HG02870 (cell line): ENCODE measurements around the gene FCAR.
"Not testable (repeated sequence)": the region's sequence is repeated elsewhere in the genome, so short reads cannot be mapped to it uniquely, and the experiment has no call there.

ENCODE experiments used
- ATAC-seq: cut with Tn5 transposase; IDR thresholded peaks from one replicate; pipeline ENCODE4 v1.9.1; 2021; ENCODE audit warnings: mild to moderate bottlenecking, moderate library complexity; ENCODE audit not compliant: unreplicated experiment

The FCAR gene

DNA sequence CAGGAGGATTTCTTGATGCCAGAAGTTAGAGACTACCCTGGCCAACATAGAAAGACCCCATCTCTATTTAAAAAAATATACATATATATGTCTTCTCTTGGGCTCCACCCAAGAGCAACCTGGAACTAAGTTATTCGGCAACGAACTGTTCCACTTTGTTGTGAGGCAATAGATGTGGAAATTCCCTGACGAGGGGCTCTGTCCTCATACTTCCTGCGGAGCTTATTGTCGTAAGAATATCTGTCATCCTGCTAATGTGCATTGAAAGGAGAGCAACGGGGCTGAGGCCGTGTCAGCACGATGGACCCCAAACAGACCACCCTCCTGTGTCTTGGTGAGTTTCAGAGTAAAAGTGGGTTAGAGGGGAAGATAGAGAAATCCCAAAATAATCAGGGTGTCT is at the start of gene FCAR:
TSS of gene FCAR (plus strand) at position 246 of the 400 bp plus-strand sequence. CDS start at position 301, 55 bp downstream.
- ATAC-seq, result no peak

DNA sequence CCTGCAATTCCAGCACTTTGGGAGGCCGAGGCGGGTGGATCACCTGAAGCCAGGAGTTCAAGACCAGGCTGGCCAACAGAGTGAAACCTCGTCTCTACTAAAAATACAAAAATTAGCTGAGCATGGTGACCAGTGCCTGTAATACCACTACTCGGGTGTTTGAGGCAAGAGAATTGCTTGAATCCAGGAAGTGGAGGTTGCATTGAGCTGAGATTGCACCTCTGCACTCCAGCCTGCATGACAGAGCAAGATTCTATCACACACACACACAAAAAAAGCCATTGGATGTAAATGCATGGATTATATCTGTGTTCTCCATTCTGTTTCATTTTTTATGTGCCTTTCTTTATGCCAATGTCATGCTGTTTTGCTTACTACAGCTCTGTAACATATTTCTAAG is 49.6 kb upstream of the FCAR start:
- not testable (repeated sequence) for ATAC-seq

DNA sequence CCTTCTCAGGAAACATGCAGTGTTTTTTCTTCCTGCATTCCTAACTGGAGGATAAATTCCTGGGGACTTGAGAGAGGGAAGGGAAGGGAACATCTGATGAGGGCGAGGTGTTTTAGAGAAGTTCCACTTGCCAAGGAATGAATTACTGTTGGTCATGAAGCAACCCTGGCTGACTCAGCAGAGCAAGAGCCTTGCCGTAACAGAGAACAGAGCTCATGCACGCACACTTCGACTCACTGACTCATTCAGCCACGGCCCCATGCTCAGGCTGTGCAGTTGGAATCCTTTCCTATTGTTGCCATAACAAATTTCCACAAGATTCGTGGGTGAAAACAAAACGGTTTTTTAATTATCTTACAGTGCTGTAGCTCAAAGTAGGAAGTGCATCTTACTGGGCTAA is 48.7 kb upstream of the FCAR start:
- not testable (repeated sequence) for ATAC-seq

DNA sequence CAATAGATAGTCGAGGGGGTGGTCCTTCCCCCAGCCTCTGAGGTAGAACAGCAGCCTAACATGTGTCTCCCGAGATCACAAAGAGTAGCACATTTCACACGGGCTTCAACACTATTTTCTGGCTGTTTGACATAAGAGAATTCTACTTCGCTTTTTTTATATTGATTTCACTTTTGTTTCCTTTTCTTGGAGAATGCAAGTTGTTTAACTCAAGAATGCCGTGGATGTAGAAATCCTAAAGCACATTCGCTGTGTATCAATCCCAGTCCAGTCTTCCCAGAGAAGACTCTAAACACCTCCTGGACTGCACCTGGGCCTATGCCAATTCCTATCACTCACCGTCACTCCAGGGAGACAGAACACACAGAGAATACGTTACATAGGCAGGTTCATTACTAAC is 46.0 kb upstream of the FCAR start:
- not testable (repeated sequence) for ATAC-seq

DNA sequence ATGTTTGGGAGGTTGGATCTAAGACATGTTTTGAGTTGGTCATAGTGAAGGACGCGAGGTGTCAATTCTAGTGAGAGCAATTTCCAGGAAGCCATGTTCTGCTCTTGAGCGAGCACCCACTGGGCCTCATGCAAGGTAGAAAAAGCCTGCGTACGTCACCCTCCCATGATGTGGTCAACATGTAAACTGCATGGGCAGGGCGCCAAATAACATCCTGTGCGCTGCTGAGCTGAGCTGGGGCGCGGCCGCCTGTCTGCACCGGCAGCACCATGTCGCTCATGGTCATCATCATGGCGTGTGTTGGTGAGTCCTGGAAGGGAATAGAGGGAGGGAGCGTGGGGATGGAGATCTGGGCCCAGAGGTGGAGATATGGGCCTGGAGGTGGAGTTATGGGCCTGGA is 41.5 kb upstream of the FCAR start, which contains the start of gene KIR2DS4:
TSS of gene KIR2DS4 (plus strand) at position 181 of the 400 bp plus-strand sequence.
- ATAC-seq, result not testable (repeated sequence)

DNA sequence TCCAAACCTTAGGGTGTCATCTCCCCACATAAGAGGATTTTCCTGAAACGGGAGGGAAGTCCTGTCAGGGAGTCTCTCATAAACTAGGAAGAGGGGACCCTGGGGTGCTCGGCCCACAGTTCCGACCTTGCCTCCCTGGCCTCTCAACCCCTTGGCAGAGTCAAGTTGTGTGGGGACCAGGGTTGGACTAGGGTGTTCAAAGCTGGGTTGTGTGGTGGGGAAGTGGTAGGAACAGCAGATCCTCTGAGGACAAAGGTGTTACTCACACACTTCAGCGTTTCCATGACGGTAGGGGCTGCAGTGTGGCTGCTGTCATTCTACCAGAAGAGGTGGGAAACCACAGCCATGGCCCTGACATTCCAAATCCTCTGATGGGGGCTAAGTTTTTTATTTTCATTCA is 38.9 kb upstream of the FCAR start:
- ATAC-seq, result not testable (repeated sequence)

DNA sequence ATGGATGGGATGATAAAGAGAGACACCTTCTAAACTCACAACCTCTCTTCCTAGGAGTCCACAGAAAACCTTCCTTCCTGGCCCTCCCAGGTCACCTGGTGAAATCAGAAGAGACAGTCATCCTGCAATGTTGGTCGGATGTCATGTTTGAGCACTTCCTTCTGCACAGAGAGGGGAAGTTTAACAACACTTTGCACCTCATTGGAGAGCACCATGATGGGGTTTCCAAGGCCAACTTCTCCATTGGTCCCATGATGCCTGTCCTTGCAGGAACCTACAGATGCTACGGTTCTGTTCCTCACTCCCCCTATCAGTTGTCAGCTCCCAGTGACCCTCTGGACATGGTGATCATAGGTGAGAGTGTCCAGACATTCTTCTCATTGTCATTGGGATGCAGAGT is 36.5 kb upstream of the FCAR start:
- not testable (repeated sequence) for ATAC-seq

DNA sequence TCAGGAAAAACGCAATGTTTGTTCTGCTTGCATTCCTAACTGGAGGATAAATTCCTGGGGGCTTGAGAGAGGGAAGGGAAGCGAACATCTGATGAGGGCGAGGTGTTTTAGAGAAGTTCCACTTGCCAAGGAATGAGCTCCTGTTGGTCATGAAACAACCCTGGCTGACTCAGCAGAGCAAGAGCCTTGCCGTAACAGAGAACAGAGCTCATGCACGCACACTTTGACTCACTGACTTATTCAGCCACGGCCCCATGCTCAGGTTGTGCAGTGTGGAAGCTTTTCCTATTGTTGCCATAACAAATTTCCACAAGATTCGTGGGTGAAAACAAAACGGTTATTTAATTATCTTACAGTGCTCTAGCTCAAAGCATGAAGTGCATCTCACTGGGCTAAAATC is 30.9 kb upstream of the FCAR start:
- not testable (repeated sequence) for ATAC-seq

DNA sequence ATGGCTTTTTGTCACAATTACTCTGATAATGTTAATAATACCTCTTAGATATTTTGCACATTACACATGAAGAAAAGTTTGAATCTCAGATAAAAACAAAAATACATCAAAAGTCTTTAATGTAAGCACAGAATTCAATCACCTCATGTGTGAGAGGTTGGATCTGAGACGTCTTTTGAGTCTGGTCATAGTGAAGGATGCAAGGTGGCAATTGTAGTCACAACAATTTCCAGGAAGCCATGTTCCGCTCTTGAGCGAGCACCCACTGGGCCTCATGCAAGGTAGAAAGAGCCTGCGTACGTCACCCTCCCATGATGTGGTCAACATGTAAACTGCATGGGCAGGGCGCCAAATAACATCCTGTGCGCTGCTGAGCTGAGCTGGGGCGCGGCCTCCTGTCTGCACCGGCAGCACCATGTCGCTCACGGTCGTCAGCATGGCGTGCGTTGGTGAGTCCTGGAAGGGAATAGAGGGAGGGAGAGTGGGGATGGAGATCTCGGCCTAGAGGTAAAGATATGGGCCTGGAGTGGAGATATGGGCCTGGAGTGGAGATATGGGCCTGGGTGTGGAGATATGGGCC is 23.9 kb upstream of the FCAR start, which contains the start of gene KIR3DL2:
TSS of gene KIR3DL2 (plus strand) at position 383 of the 580 bp plus-strand sequence. CDS start at position 416, 33 bp downstream.
- ATAC-seq, result not testable (repeated sequence)

DNA sequence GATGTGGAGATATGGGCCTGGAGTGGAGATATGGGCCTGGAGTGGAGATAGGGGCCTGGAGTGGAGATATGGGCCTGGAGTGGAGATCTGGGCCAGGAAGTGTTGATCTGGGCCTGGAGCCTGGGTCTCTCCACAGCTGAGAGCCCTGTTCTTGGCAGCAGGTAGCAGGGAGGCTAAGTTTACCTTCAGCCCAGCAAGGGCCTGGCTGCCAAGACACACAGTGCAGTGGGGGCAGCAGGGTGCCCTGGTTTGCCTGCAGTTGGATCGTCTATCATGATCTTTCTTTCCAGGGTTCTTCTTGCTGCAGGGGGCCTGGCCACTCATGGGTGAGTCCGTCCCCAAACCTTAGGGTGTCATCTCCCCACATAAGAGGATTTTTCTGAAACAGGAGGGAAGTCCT is 23.1 kb upstream of the FCAR start:
- no peak for ATAC-seq

DNA sequence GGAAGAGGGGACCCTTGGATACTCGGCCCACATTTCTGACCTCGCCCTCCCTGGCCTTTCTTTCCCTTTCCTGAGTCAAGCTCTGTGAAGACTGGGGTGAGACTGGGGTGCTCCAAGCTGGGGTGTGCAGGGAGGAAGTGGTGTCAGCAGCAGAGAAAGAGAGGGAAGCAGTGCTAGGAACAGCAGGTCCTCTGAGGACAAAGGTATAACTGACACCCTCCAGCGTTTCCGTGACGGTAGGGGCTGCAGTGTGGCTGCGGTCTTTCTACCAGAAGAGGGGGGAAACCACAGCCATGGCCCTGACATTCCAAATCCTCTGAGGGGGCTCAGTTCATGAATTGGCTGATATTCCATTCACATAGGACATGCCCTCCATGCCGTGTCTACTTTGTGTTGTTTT is 22.7 kb upstream of the FCAR start:
- ATAC-seq, result no peak

DNA sequence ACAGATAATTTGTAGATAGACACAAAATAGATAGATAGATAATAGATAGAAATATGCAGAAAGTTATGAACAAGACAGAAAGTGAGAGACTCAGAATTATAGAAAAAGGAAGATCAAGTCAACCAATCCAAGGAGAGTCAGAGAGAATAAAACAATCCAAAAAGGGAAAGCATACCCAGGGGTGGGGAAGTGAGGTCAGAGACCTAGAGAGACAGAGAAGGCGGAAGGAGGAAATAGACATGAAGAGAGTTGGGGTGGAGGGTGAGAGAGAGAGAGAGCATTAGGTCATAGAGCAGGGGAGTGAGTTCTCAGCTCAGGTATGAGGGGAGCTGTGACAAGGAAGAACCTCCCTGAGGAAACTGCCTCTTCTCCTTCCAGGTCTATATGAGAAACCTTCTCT is 18.8 kb upstream of the FCAR start:
- not testable (repeated sequence) for ATAC-seq

DNA sequence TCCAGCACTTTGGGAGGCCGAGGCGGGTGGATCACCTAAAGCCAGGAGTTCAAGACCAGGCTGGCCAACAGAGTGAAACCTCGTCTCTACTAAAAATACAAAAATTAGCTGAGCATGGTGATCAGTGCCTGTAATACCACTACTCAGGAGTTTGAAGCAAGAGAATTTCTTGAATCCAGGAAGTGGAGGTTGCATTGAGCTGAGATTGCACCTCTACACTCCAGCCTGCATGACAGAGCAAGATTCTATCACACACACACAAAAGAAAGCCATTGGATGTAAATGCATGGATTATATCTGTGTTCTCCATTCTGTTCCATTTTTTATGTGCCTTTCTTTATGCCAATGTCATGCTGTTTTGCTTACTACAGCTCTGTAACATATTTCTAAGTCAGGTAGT is 15.6 kb upstream of the FCAR start:
- ATAC-seq, result not testable (repeated sequence)

DNA sequence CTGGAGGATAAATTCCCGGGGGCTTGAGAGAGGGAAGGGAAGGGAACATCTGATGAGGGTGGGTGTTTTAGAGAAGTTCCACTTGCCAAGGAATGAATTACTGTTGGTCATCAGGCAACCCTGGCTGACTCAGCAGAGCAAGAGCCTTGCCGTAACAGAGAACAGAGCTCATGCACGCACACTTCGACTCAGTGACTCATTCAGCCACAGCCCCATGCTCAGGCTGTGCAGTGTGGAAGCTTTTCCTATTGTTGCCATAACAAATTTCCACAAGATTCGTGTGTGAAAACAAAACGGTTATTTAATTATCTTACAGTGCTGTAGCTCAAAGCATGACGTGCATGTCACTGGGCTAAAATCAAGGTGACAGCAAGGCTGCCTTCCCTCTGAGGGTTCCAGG is 14.6 kb upstream of the FCAR start:
- ATAC-seq, result not testable (repeated sequence)

DNA sequence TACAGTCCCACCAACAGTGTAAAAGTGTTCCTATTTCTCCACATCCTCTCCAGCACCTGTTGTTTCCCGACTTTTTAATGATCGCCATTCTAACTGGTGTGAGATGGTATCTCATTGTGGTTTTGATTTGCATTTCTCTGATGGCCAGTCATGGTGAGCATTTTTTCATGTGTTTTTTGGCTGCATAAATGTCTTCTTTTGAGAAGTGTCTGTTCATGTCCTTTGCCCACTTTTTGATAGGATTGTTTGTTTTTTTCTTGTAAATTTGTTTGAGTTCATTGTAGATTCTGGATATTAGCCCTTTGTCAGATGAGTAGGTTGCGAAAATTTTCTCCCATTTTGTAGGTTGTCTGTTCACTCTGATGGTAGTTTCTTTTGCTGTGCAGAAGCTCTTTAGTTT is 10.6 kb upstream of the FCAR start:
- ATAC-seq, result not testable (repeated sequence)

DNA sequence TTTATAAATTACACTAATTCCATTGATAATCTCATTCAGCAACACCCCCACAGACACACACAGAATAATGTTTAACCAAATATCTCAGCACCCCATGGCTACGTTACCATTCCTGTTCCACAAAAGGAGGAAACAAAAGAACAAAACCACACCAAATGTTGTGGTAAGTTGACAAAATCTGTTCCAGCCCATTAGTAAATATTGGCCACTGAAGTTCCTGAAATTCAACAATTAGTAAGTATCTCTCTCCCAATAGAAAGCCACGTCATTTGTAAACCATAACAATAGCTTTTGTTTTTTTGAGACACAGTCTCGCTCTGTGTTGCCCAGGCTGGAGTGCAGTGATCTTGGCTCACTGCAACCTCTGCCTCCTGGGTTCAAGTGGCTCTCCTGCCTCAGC is 2.3 kb upstream of the FCAR start:
- no peak for ATAC-seq

DNA sequence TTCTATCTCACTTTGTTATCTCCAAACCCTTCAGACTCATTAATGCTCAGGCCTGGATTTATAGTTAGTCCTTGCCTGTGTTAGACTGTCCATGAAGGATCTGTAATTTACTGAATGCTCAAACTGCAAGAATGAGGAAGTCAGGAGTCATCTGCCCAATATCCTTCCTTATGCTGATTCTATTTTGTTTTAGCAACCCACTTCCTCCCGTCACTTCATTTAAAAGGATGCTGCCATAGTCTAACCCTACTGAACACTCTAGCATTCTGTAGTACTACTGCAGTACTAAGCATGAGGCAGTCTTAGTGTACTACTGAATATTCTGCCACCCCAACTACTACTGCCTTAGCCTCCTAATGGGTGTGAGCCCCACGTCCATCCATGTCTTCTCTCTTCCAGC is 1.5 kb downstream of the FCAR start:
- ATAC-seq, result no peak

DNA sequence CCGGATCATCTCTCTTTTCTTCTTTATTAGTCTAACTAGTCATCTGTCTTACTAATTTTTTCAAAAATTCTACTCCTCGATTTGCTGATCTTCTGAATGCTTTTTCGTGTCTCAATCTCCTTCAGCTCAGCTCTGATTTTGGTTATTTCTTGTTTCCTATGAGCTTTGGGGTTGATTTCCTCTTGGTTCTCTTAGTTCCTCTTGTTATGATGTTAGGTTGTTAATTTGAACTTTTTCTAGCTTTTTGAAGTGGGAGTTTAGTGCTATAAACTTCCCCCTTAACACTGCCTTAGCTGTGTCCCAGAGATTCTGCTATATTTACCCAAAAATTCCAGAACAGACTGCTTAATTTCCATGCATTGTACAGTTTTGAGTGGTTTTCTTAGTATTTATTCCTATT is 3.4 kb downstream of the FCAR start:
- ATAC-seq, result no peak

DNA sequence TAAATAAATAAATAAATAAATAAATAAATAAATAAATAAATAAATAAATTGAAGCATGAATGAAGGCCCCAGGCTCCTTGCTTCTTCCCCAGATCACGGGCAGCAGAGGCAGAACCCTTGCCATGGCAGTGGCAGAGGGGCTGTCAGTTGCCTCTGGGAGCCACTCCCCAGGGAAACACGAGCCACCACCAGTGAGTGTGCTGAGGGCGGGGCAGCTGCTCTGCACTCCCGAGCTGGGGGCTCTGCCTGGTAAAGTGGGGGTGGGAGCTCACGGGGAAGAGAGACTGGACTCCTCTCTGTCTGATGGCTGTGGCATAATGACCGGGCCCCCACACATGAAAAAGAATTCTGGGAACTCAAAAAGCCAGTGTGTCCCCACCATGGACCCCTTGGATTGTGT is 7.8 kb downstream of the FCAR start:
- ATAC-seq, result no peak

DNA sequence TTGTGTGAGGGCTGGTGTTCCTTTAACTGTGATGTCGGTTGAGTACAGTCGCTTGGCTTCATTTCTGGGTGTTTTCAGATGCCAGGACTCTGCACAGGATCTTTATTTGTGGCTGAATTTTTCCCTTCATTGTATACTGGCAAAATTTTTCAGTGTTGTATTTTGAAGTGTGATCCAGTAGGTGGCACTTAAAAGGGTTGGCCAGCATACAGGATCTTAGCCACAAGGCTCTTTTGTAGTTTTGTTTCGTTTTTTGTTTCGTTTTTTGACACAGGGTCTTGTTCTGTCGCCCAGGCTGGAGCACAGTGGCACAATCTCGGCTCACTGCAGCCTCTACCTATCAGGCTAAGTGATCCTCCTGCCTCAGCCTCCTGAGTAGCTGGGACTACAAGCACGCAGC is 8.7 kb downstream of the FCAR start:
- ATAC-seq, result no peak

DNA sequence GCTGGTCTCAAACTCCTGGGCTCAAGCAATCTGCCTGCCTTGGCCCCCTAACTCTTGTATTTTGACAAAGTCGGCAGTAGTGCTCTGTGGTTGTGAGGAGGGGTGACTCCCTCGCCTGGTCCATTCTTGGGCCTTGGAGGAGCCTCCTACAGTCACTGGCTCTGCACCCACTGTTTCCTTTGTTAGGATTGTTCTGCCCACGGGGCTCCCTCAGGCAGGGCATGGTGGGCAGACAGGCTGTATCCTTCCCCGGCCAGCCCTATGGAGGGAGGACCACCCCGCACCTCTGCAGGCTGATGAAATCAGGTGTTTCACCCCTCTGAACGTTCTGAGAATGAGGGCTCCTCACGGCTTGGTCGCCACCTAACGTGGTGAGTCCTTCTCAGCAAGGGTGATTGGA is 9.2 kb downstream of the FCAR start:
- ATAC-seq, result no peak

DNA sequence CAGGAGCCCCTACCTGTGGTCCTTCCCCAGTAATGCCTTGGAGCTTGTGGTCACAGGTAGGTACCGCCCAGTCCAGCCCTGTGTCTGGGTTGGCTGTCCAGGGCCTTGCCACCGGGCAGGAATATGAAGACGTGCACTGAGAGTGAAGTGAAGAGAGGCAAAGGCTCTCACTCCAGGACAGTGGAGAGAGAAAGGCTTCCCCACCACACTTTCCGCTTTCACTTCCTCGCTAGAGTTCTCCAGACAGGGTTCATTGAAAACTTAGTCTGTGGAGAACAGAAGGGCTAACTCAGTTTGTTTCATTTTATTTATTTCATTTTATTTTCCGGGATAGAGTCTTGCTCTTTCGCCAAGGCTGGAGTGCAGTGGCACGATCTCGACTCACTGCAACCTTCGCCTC is 14.2 kb downstream of the FCAR start:
- ATAC-seq, result no peak

DNA sequence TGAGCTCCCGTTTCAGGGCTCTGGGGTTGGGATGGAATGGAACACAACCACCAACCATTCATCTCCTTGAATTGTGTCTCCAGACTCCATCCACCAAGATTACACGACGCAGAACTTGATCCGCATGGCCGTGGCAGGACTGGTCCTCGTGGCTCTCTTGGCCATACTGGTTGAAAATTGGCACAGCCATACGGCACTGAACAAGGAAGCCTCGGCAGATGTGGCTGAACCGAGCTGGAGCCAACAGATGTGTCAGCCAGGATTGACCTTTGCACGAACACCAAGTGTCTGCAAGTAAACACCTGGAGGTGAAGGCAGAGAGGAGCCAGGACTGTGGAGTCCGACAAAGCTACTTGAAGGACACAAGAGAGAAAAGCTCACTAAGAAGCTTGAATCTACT is 15.5 kb downstream of the FCAR start:
- no peak for ATAC-seq
